Endometrial microvascular endothelial cells (primary cell): ENCODE data around the gene USP21. TPM values are rescaled to one million over a fixed set of nuclear protein-coding genes. Genes with fewer than 3 reads are reported as not detected.

Experiments
- in situ Hi-C: cut with HindIII; loops from 2 replicates; pipeline ENCODE4 v1.10.0; 2017; ENCODE audit warnings: low sequenced_read_pairs, low pct_unique_long_range_greater_than_20kb; ENCODE audit errors: inconsistent ontology term
- total RNA-seq: library from RNA; depleted of rRNA; stranded (reverse); fragments of >200 nt; gene quantifications from one replicate; pipeline ENCODE4 v1.2.3, GENCODE V29; 2015; ENCODE audit errors: inconsistent ontology term

USP21 gene
- total RNA-seq, 1 donor from 2014 or later: 11.8 TPM

DNA sequence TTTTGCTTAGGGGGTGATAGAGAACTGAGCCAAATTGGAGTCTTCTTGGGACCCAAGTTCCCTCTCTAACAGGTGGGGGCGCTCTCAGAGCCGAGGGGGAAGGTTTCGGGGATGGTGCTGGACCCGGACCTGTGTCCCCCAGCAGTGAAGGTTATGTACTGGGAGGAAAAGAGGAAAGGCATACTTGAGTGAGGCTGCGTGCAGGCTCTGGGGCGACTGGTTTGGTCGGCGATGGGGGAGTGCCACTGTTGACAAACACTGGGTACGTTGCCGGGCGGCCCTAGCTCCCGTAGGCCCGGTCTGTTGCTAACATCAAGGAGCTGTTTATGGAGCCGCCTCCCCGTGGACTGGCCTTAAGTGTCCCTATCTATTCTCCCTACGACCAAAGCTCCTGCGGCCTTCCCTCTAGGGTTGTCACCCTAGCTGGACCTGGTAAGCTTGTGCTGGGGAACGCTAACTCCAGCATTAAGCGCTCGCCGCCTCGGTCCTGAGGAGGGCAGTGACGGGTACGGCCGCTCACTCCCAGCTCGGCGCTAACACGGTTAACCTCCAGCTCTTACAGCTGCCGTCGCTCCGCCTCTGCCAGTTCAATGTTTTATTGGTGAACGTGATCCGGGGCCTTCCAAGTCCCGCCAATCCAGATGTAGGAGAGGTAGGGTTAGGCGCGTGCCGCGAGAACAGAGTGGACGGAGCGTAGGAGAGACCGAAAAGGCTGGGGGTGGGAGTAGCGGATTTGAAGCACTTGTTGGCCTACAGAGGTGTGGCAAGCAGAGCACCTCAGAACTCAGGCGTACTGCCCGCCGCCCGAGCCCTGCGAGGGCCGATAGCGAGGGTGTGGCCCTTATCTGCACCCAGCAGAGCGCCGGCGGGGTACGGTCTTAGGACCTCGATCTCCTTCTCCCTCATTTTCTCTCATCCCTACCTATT is 6.7 kb downstream of the USP21 start, which contains the start of gene PPOX:
PPOX (plus strand) TSS at position 685 of the 927 bp plus-strand sequence. CDS start 422 bp downstream, outside the sequence.
- in situ Hi-C loops: no loop called here

DNA sequence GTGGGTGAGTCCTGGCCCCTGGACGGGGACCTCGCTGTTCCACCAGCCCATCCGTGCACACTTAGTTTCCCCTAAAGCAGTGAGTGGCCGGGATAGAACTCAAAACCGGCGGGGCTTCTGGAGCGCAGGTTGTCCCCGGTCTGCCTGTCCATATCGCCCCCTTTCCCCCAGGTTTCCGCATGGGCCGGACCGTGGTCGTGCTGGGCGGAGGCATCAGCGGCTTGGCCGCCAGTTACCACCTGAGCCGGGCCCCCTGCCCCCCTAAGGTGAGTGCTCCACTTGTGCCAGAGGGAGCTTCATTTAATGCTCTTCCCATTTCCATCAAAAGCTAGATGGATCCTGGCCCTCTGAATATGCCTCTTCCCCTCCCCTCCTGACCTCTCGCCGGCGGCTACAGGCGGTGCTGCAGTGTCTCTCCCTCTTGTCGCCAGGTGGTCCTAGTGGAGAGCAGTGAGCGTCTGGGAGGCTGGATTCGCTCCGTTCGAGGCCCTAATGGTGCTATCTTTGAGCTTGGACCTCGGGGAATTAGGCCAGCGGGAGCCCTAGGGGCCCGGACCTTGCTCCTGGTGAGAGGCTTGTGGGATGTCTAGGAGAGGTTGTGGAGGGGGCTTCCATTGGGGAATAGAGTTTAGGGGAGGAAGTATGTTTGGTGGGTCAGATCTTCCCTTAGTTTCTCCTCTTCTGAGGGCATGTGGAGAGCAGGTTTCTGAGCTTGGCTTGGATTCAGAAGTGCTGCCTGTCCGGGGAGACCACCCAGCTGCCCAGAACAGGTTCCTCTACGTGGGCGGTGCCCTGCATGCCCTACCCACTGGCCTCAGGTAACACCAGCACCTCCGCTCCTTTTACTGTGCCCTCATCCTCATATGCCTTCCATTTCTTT is 7.6 kb downstream of the USP21 start:
- in situ Hi-C loops: no loop called here

DNA sequence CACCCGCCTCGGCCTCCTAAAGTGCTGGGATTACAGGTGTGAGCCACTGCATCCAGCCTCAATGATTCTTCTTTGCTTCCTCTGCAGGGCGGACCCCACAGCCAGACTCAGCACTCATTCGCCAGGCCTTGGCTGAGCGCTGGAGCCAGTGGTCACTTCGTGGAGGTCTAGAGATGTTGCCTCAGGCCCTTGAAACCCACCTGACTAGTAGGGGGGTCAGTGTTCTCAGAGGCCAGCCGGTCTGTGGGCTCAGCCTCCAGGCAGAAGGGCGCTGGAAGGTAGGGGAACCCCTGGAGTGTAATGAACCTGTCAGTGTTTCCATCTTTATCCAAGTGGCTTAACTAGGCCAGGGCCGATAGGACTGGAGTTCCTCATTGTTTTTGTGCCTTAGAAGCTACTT is 9.6 kb downstream of the USP21 start:
- in situ Hi-C loops: no loop called here

DNA sequence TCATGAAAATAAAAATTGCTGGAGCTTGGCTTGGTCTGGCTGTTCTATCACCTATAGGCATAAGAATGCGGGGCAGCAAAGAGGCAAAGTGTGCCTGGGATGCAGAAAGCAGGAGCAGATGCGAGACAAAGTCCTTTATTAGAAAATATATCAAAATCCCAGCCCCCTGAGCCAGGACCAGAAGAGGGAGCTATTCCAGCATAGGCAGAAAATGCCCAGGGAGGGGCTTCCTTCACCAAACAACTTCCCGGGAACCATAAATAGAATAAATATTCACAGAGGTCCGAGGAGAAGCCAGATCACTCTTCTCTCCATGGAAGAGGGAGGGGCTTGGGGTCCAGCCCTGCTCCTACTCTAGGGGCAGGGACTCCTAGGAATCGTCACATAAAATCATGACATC is 11.9 kb downstream of the USP21 start:
- in situ Hi-C loops: no loop called here

DNA sequence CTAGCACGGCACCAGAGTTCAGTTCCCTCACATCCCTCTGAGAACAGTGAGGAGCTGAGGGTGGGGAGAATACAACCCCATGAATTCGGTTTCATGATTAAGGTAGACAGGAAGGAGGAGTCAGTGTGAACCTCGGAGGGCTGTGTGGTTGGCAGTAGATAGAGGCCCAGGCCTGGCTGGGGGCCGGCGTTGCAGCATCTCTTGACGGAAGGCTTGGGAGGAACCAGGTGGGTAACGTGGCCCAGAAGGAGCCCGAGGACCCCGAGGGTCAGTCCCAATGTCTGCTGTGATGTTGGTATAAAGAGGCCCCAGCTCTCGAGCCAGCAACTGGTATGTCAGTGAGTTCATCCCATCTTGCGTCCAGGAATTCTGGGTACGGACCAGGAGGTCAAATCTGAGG is 12.4 kb downstream of the USP21 start:
- in situ Hi-C loops: no loop called here

DNA sequence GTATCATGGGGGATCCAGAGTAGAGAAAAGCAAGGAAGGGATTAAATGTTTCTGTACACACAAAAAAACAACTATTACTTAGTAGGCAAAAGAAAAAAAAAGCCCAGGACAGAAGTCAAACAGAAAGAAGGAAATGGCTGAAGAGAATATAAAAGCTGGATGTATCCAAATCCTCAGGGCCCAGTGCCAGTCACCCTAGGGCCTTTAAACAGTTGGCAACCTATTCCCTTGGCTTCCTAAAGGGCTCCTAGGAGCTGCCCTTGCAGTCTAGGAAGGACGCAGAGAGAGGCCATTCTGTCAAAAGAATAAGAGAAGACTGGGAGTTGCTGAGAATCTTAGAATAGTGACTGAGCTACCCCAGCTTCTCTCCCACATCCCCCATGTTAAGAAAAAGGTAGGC is 13.0 kb downstream of the USP21 start:
- in situ Hi-C loops: no loop called here

DNA sequence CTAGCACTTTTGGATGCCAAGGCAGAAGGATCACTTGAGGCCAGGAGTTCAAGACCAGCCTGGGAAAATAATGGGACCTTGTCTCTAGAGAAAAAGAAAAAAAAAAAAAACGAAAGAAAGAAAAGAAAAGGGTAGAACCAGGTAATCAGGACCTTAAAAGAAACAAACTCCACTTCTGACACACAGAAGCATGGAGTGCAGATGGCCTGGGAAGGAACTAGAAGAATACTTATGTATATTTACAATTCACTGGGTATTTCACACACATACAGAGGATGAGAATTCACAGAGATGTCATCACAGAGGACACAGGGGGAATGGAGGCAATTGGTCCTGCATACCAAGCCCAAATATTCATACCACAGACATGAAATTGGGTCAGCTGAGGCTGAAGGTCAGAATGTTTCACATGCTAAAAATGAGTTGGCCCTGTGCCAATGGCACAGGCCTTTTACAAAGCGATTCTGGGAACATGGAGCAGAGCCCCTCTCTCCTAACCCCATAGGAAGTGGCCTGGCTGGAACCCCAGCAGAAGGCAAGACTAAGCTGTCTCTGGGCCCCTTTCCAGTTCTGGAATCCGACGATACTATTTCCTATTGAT is 13.6 kb downstream of the USP21 start:
- in situ Hi-C loops: no loop called here

DNA sequence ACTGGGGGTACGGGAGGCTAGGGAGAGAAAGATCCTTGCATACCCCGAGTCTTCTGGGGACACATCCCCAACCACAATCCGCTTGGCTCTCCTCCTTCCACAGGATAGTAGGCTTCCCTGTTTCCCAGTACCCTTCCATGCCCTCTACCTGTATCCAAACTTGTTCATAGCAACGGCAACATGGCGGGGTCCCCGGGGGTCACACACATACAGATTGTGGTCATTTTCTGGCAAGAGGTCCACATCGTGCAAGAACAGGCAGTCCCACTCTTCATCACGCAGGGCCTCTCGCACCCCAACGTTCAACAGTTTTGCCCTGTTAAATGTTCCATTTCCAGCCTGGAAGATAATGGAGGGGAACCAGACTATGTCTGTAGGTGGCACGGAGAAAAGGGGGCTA is 14.4 kb downstream of the USP21 start:
- in situ Hi-C loops: no loop called here

DNA sequence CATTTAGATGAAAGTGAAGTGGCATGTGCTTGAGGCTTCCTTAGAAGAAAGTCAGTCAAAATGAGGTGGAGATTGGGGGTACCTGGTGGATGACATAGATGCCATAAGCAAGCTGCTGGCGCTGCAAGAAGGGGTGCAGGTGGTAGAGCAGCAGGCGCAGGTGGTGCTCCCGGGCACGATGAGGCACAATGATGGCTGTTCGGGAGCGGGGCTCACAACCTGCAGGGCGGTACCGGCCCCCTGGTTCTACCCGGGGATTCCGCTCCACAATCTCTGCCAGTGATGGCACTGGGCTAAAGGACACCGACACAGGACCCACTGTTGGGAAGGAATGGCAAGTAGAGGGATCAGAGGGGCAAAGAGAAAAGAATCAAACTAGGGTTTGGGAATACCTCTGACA is 15.6 kb downstream of the USP21 start:
- in situ Hi-C loops: no loop called here

DNA sequence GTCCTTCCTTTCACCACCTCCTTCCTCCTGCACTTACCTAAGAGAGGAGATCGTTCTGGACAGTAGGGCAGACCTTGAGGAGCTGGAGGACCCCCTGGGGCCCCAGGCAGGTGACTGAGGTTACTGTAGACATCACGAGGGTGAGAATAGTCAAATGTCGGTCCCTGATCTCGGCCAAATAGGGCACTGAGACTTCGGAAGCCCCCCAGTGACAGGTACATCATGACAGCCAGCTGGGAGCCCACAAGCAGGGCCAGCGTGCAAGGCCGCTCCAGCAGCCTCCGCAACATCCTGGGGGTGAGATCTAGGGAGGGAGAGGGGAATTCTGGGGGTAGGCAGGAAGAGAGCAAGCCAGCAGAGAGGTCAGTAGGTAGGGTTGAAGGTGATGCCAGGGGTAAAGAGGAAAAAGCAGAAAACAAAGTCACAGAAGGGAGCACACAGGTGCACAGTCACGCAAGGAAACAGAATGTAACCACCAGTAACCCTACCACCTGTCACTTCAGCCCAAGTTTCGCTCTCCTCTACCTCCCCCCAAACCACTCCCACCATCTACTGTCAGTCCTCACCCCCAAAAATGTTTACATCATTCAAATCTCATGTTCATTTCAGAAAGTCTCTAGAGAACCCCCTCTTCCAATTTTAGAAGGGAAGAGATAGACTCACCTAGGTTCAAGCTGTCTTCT is 16.6 kb downstream of the USP21 start:
- in situ Hi-C loops: no loop called here

DNA sequence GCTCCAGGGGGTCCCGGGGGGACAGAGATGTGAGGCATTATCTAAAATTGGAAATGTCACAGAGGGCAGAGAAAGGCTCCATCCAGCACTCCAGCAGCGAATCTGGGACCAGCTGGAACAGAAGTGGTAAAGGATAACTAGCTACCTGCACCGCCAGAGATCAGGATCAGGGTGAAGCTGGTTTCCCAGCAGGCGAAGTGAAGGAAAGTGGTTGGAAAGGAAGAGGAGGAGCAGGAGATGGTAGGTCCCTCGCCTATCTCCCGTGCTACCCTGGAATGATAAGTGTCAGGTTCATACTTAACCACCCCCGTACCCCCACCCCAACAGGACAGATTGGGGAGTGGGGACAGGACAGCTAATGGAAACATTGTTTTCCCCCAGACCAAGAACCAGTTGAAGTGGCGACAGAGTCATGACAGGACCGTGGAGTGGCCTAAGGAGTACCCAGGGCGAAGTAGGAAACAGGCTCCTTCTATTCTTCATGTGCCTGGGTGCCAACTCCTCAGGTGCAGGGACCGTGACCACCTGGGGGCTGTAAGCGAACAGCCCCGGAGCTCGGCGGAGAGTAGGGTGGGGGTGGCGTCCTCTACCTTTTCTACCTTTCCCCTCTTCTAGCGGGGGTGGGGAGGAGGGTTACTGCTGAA is 17.3 kb downstream of the USP21 start:
- in situ Hi-C loops: no loop called here

DNA sequence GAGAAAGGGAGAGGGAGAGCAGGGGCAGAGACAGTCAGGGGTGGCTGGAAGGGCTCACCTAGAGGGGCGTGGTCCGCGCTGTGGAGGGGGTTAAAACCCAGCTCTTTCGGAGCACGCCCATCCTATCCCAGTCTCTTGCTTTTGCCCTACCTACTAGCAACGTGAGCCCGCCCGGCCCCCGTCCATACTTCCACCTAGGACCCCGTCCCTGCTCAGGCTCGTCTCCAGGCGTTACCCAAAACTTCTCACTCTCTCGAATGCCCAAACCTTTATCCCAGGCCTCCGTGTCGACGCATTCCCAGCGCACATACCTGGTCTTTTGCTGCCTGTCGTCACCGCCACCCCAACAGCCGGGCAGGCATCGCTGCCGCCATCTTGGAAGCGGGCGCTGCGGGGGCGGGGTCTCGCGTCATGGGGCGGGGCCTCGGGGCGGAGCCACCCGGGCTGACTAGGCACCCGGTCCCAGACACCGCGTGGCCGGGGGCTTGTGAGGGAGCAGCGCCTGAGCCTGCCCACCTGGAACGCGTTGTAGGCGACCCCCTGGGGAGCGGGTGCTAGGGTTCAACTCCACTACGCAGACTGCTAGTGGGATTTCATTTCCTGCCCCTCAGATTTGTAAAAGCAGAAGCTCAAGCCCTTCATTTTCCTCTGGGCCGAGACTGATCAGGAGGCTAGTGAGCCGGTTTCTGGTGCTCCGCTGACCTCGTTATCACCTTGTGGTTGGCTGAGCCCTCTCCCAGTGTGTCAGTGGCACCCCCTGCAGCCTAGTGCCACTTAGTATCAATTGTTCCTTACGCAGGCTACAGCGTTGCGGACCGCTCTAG is 18.0 kb downstream of the USP21 start, which contains the start of gene B4GALT3:
B4GALT3 (minus strand) TSS at position 396 of the 824 bp plus-strand sequence. CDS start 1,447 bp downstream, outside the sequence.
- in situ Hi-C loops: no loop called here

DNA sequence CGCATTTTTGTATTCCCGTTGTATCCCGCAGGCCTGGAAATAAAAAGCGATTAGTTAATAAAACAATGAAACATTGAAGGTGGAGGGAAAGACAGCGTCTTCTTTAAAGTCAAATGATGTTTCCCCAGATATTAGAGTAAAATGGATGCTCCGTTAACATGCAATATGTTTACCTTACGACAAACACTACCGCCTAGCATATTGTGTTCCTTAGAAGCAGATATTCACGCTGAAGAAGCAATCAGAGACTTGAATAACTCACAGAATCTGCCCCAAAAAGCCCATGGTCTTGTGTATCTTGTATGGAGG is 18.6 kb downstream of the USP21 start:
- in situ Hi-C loops: no loop called here

DNA sequence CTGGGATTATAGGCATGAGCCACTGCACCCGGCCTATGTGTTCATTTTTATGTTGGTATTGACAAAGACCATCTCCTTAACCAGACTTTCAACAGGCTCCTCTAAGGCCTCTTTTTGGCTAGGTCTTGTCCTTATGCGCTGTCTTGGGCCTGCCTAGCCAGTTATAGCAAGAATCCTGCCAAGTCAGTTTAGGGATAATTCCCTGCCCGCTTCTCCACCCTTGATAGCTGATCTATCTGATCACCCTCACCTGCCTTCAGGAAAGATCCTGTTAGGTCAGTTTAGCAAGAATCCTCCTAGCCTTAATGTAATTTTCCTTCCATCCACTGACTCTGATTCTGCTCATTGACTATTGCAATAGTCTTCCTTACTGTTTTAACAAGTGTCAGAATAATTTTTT is 20.4 kb downstream of the USP21 start:
- in situ Hi-C loops: no loop called here

DNA sequence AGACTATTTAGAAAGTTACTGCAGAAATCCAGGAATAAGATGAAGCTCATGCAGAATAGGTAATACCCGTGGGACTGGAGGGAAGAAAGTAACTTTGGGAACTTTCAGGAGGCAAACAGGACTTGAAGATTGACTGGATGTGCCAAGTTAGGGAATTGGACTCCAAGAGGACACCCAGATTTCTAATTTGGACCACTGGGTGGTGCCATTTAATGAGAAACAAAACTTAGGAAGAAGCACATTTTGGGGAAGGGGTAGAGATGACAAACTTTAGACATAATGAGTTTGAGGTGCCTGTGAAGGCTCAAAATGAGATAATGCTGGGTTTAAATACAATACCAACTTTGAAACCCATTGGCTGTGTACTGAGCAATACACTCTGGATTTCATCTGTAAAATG is 21.3 kb downstream of the USP21 start:
- in situ Hi-C loops: no loop called here

DNA sequence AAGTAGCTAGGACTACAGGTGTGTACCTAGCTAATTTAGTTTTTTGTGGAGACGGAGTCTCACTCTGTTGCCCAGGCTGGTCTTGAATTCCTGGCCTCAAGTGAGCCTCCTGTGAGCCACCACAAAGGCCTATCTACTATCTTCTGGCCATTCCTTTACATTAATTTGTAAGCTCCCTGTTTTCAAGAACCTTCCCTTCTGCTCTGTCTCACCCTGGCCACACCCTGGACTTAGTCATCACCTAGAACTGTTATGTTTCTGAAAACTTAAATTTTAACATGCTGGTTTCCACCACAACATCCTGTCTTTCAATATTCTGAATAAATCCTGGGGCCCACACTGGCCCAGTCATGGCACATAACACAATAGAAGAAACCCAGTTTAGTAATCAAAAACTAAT is 22.9 kb downstream of the USP21 start:
- in situ Hi-C loops: no loop called here

DNA sequence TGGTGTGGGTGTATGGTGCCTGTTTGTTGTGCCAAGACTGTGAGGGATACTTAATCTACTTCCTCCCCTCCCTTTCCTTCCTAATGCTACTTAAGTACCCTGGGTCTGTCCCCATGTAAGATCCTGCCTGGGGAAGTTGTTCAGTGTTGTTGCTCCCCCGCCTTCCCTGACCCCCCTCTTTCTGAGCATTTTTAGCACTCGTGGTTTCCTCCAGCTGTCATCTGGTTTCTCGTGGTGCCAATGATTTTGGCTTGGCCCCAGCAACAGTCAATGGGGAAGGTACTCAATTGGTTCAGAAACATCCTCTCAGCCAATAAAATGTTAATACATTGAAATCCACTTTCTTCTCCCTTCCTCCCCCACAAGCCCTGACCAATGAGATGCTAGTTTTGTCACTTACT is 26.0 kb downstream of the USP21 start:
- in situ Hi-C loops: no loop called here
